Stimulated activated naive CD4-positive, alpha-beta T cell (primary cell): ENCODE measurements around the gene DLGAP1.
"Not testable (repeated sequence)": the region's sequence is repeated elsewhere in the genome, so short reads cannot be mapped to it uniquely, and the experiment has no call there.

Source experiments
- DNase-seq, 6 experiments: peaks; one replicate each; lab custom pipeline; 2025; lab: John Stamatoyannopoulos, UW

The DLGAP1 gene

GRCh38 chr18:3720818-3721545 is 734.1 kb downstream of the DLGAP1 start:
- no peak for DNase-seq

- DNase-seq = no peak
Observed at GRCh38 chr18:3720159-3720558, 734.9 kb downstream of the DLGAP1 start.

- no peak for DNase-seq
Observed at GRCh38 chr18:3717376-3718025, 737.6 kb downstream of the DLGAP1 start.

DNA sequence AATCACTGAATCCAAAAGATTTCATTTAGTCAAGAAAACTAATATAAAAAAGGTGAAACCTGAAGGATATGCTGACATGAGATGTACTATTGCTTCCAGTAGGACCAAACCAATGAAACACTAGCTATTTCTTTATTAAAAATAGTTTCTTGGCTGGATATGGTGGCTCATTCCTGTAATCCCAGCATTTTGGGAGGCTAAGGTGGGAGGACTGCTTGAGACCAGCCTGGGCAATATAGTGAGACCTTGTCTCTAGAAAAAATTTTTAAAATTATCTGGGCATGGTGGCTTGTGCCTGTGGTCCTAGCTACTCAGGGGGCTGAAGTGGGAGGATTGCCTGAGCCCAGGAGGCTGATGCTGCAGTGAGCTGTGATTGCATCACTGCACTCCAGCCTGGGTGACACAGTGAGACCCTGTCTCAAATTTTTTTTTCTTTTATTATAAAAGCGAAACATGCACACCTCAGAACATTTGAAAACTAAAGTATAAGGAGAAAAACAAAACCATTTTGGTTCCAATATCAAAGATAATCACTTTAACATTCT is 738.9 kb downstream of the DLGAP1 start:
- DNase-seq = no peak

GRCh38 chr18:3715231-3716080 is 739.7 kb downstream of the DLGAP1 start:
- no peak for DNase-seq

GRCh38 chr18:3713708-3714107 is 741.4 kb downstream of the DLGAP1 start:
- no peak for DNase-seq

DNA sequence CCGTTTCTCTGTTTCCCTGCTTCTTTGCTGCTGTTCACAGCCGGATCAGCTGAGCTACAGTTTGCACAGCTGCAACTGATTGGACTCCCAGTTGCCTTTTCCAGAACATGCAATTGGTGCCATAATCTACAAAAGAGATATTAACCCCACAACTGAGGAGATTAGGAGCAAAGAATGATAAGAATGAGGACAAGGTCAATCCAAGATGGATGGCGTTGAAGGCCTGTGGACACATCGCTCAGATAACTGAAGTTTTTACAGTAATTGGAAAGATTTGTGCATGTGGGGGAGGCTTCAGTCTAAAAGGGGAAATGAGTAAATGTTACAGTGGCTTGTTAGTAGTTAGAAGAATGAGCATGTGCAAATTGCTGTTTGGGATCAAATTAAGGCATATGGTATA is 741.9 kb downstream of the DLGAP1 start:
- no peak for DNase-seq

GRCh38 chr18:3712491-3712890 is 742.6 kb downstream of the DLGAP1 start:
- no peak for DNase-seq

- DNase-seq = no peak
Observed at GRCh38 chr18:3710712-3711301, 744.3 kb downstream of the DLGAP1 start.

DNA sequence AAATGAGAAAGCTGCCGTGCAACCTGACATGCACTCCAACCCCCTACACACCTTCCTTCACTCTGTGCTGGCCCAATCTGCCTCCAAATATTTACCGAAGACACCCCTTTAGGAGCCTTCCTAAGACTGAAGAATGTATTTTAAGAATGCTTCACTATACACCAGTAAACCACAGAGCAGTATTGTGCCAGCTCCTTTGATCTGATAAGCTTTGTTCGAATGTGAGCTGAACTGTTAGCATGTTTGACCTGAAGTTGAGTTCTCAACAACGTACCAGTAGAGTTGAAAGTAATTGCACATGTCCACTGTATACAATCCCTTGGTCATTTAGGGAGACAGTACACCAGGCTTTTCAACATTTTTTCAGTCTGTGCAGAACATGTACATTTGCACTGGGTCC is 745.9 kb downstream of the DLGAP1 start:
- DNase-seq = no peak

DNA sequence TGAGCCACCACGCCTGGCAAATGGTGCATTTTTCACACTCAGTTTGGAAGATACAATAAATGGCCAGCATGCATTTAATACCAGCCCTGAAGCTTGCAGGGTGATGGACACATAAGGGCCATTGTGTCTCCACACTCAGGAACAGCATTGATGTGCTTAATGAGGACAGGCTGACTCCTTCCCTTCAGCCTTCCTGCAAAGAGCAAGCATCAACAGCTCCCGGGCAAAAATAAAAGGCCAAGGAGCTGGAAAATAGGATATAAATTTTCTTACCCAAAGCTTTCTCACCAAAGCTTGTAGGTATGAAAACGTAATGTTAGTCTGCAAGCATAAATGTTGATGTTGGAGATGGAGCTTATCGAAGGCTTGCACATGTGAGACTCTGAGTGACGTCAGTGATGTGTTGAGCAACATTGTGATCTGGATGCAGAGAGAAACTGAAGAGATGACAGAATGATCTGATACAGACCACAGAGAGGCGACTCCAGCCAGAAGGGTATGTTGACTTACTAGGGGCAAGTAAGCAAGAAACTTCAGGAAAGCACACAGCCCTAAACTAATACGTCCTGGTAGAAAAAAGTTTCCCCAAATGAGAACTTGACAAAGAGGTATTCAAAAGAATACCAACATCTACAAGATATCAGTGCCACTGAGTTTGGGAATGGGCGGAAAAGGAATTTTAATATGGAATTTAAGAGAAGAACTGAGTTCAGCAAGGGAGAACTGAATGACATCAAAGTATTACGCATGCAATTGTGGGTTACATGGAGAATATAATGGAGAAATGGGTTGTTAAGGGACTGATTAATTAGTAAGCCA is 748.6 kb downstream of the DLGAP1 start:
- no peak for DNase-seq

- no peak for DNase-seq
Observed at GRCh38 chr18:3704556-3705344, 750.4 kb downstream of the DLGAP1 start.

DNA sequence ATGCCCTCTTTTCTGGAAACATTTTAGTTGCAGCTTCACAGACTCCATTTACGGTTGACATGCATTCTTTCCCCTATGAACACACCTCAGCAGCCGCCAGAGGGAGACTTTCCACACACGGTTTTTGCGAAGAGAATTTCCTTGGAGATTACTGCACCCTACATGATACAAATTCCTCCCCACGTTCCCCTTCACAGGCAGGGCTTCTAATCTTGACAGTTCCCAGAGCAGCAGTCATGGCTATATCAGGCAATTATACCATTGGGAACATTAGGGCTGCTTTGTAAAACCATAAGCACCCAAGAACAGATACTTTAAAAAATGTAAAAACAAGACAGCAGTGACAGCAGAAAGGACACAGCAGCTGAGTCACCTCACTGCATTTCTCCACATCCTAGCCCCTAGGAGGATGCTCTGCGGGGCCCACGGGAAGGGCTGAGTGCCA is 751.4 kb downstream of the DLGAP1 start:
- DNase-seq = peak in 1 of 6 experiments; percentile 1

GRCh38 chr18:3699707-3700567 is 755.2 kb downstream of the DLGAP1 start:
- not testable (repeated sequence) for DNase-seq

- DNase-seq = not testable (repeated sequence)
Observed at GRCh38 chr18:3694030-3694778, 760.9 kb downstream of the DLGAP1 start.

DNA sequence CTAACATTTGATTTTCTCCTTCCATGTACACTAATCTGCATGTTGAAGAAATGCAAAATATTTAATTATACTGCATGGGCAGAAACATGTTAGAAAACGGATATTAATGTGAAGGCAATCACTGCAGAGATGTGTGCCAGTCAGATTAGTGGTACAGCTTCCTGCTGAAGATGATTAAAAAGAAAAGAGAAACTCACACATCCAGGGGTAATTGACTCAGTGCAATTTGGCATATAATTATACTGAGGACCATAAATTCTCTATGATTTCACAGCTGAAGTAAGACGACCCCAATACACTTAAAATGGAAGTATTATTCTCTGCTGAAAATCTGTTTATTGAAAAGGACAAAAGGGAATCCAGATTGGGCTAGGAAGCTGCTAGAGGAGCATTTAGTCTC is 761.7 kb downstream of the DLGAP1 start:
- no peak for DNase-seq

- no peak for DNase-seq
Observed at GRCh38 chr18:3692691-3693090, 762.4 kb downstream of the DLGAP1 start.

DNA sequence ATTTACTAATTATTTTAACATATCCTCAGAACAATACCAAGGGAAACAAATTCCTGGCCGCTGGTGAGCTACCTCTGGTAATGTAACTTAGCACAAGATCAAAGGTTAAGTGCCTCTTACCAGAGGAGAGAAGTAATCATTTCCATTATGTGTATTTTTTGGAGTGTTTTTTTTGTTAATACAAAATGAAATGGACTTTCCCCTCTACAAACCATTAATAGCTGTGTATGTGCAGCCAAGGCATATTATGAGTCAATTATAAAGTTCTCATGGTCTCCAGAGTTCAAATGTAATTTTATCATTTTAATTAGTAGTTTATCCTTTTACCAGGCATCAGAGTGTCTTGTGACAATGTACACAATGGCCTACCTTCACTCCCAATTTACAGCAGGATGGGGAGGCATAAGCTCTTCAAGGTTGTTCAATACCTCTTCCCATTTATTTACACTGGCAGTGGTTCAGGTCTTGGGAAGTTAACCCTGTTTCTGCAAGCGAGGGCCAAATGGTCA is 762.9 kb downstream of the DLGAP1 start:
- no peak for DNase-seq
